Prostate gland (tissue), 2 donors: ENCODE measurements around the gene NYAP1. TPM values are rescaled to one million over a fixed set of nuclear protein-coding genes. Genes with fewer than 3 reads are reported as not detected.
"Not testable (repeated sequence)": the region's sequence is repeated elsewhere in the genome, so short reads cannot be mapped to it uniquely, and the experiment has no call there.

Experiments used
- DNase-seq: peaks from one replicate; pipeline ENCODE4 v3.0.0-alpha.2; 2019; ENCODE audit warnings: low spot score
- H3K27ac ChIP-seq, 2 donors: fragments of 200-600 bp; sonication (generic); 2 replicates each; pipeline ENCODE4 v1.5.1; 2017 to 2019
- H3K27me3 ChIP-seq: fragments of 200-600 bp; sonication (generic); replicated peaks from 2 replicates; pipeline ENCODE4 v1.5.1; 2019; ENCODE audit not compliant: insufficient read depth
- H3K36me3 ChIP-seq, 2 donors: fragments of 200-600 bp; sonication (generic); 1 replicate in 1 of 2; 2 replicates in 1 of 2; pipeline versions ENCODE4 v1.5.1 to v1.8.1; 2017 to 2019
- H3K4me1 ChIP-seq: fragments of 200-600 bp; sonication (generic); replicated peaks from 2 replicates; pipeline ENCODE4 v1.5.1; 2019
- H3K4me3 ChIP-seq, 2 donors: fragments of 200-600 bp; sonication (generic); 2 replicates each; pipeline ENCODE4 v1.5.1; 2017 to 2019
- H3K9me3 ChIP-seq: fragments of 200-600 bp; sonication (generic); 2 replicates; pipeline ENCODE4 v1.5.1; 2017
- CTCF ChIP-seq, 4 experiments: fragments of 200-600 bp in 2 of 4; fragments of 450-650 bp in 2 of 4; sonication (generic) in 2 of 4; IDR thresholded peaks; 1 replicate in 3 of 4; 2 replicates in 1 of 4; pipeline ENCODE4 v1.5.1; 2016 to 2019; ENCODE audit warnings: antibody characterized with exemption in 4 of 4, mild to moderate bottlenecking in 2 of 4, moderate library complexity in 2 of 4
- POLR2A ChIP-seq: fragments of 450-650 bp; IDR thresholded peaks from one replicate; pipeline ENCODE4 v1.6.1; 2016; ENCODE audit warnings: antibody characterized with exemption, mild to moderate bottlenecking
- POLR2AphosphoS5 ChIP-seq: sonication (generic); formaldehyde crosslinking; IDR thresholded peaks from one replicate; pipeline ENCODE4 v1.6.1; 2017; ENCODE audit warnings: antibody characterized with exemption
- WGBS: methylation state at CpG from one replicate; pipeline ENCODE4 v1.1.5; 2018; 5-methylcytosine and 5-hydroxymethylcytosine counted together
- intact Hi-C: fragments of 100-400 bp; cut with DNase I; formaldehyde crosslinking; loops from one replicate; pipeline ENCODE4 v1.14.2; 2022
- total RNA-seq, 2 donors: library from RNA; depleted of rRNA; stranded (reverse); fragments of >200 nt; gene quantifications; one replicate each; pipeline ENCODE4 v1.1.0, GENCODE V29; 2016

Gene NYAP1
- total RNA-seq, 2 donors from 2014 or later, result 0.73 to 16.9 TPM

DNA sequence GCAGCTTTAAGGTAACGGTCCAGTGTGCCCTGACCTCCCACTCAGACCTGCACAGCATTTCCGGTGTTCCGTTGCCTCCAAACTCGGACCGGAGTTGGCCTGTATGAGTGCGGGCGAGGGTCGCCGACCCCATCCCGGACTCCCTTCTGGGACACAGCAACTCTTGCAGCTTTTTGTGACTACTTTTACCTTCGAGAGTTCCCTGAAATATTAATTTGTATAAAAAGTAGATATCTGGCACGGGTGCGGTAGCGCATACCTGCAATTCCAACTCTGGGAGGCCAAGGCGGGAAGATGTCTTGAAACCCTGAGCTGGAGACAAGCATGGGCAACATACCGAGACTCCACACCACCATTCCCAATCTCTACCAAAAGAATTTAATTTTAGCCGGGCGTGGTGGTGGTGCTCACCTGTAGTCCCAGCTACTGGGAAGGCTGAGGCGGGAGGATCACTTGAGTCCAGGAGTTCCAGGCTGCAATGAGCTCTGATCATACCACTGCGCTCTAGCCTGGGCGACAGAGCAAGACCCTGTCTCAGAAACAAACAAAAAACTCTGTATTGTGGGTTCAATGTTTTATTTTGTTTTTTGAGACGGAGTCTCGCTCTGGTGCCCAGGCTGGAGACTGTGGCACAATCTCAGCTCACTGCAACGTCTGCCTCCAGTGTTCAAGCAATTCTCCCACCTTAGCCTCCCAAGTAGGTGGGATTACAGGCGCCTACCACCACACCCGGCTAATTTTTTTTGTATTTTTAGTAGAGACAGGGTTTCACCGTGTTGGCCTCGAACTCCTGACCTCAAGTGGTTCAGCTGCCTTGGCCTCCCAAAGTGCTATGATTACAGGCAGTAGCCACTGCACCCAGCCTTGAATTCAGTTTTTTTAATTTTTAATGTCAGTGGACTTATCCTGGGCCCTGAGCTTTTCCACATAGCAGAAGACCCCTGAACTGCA, 46.3 kb upstream of the NYAP1 start:
- H3K4me1 ChIP-seq, result peaks cover 11% of the 10 kb centered on the region
- H3K27ac ChIP-seq, result peak overlapping the region; percentile 93 to 95
- intact Hi-C loops, result no loop called here
- no peak for DNase-seq
- H3K27me3 ChIP-seq, result no peaks in the 10 kb centered on the region
- WGBS, result 94% methylated on average over 28 of the region's 28 CpGs
- TF ChIP-seq POLR2AphosphoS5 (no peak), CTCF (IDR thresholded peaks at IDR 0.05) (no peak), POLR2A (no peak)
- H3K36me3 ChIP-seq, result peaks cover 5 to 7% of the 10 kb centered on the region in 2 donors
- no peaks in the 10 kb centered on the region for H3K9me3 ChIP-seq
- no peak overlapping the region for H3K4me3 ChIP-seq

DNA sequence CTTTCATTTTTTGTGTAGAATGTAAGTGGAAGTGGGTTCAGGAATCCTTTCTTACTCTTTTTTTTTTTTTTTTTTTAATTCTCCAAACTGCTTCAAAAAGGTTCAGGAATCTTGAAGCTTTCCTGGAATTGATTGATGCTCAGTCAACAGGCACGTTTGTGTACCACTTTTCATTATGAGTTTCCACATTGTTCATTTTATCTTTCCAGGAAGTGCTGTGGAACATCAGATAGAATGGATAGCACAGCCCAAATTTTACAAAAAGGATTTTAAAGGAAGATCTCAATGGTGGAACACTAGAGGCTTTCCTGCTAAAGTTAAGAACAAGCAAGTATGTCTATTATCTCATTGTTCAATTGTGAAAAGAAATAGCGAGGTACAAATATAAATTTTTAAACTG, 45.6 kb upstream of the NYAP1 start:
- peaks cover 11% of the 10 kb centered on the region for H3K4me1 ChIP-seq
- H3K27ac ChIP-seq, result no peak overlapping the region
- intact Hi-C loops, result no loop called here
- no peak for TF ChIP-seq POLR2AphosphoS5
- TF ChIP-seq POLR2A, result no peak
- TF ChIP-seq CTCF (IDR thresholded peaks at IDR 0.05), result no peak
- H3K4me3 ChIP-seq, result no peak overlapping the region
- no peaks in the 10 kb centered on the region for H3K27me3 ChIP-seq
- no peaks in the 10 kb centered on the region for H3K9me3 ChIP-seq
- WGBS, result 49% methylated on average over 2 of the region's 2 CpGs
- H3K36me3 ChIP-seq, result peaks cover 5 to 6% of the 10 kb centered on the region in 2 donors
- DNase-seq, result no peak

DNA sequence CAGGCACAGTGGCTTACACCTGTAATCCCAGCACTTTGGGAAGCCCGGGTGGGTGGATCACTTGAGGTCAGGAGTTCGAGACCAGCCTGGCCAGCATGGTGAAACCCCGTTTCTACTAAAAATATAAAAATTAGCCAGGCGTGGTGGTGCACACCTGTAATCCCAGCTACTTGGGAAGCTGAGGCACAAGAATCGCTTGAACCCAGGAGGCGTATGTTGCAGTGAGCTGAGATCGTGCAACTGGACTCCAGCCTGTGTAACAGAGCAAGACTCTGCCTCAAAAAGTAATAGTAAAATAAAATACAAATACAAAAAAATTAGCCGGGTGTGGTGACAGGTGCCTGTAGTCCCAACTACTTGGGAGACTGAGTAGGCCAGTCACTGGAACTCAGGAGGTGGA, 45.0 kb upstream of the NYAP1 start:
- H3K36me3 ChIP-seq, intact Hi-C loops, H3K4me3 ChIP-seq, DNase-seq, H3K27ac ChIP-seq, H3K27me3 ChIP-seq, H3K9me3 ChIP-seq: not testable (repeated sequence)
- WGBS, result 95% methylated on average over 8 of the region's 8 CpGs
- H3K4me1 ChIP-seq, result peaks cover 11% of the 10 kb centered on the region

GRCh38 chr7:100439244-100439643, 44.5 kb upstream of the NYAP1 start:
- 90% methylated on average over 7 of the region's 7 CpGs for WGBS
- H3K9me3 ChIP-seq, DNase-seq, intact Hi-C loops, H3K4me3 ChIP-seq, H3K27me3 ChIP-seq, H3K27ac ChIP-seq, H3K36me3 ChIP-seq: not testable (repeated sequence)
- peaks cover 11% of the 10 kb centered on the region for H3K4me1 ChIP-seq

GRCh38 chr7:100441641-100442535, 41.8 kb upstream of the NYAP1 start:
- Histone ChIP-seq H3K4me1 (no peaks in the 10 kb centered on the region), H3K4me3 (no peak overlapping the region), H3K27me3 (no peaks in the 10 kb centered on the region), H3K9me3 (no peaks in the 10 kb centered on the region), H3K36me3 (no peaks in the 10 kb centered on the region), H3K27ac (no peak overlapping the region)
- 94% methylated on average over 11 of the region's 11 CpGs for WGBS
- no peak for TF ChIP-seq CTCF (IDR thresholded peaks at IDR 0.05)
- no peak for TF ChIP-seq POLR2A
- TF ChIP-seq POLR2AphosphoS5, result no peak
- no peak for DNase-seq
- intact Hi-C loops, result no loop called here
